Fibroblast of skin of left biceps (primary cell): ENCODE data around the gene CARNS1.

Experiments used
- DNase-seq, 2 experiments: peaks; one replicate each; pipeline ENCODE4 v3.0.0-alpha.2; 2013; ENCODE audit warnings: low read depth in 2 of 2

The CARNS1 gene

GRCh38 chr11:67375320-67376055 lies 40.0 kb upstream of the CARNS1 start:
- no peak for DNase-seq

GRCh38 chr11:67376063-67376820 lies 39.2 kb upstream of the CARNS1 start:
- no peak for DNase-seq

GRCh38 chr11:67376873-67377808 lies 38.3 kb upstream of the CARNS1 start:
- DNase-seq: no peak

GRCh38 chr11:67378544-67378943 lies 36.9 kb upstream of the CARNS1 start:
- no peak for DNase-seq

GRCh38 chr11:67379061-67380058 lies 36.1 kb upstream of the CARNS1 start:
- no peak for DNase-seq

- no peak for DNase-seq
Measured at GRCh38 chr11:67381244-67381972, 34.1 kb upstream of the CARNS1 start.

GRCh38 chr11:67382276-67383136 lies 33.0 kb upstream of the CARNS1 start:
- no peak for DNase-seq

GRCh38 chr11:67384851-67385366 lies 30.6 kb upstream of the CARNS1 start:
- DNase-seq: no peak

- no peak for DNase-seq
Measured at GRCh38 chr11:67387069-67387468, 28.4 kb upstream of the CARNS1 start.

GRCh38 chr11:67387518-67387917 lies 28.0 kb upstream of the CARNS1 start:
- no peak for DNase-seq

GRCh38 chr11:67389477-67389876 lies 26.0 kb upstream of the CARNS1 start:
- no peak for DNase-seq

- DNase-seq: no peak
Measured at GRCh38 chr11:67390947-67391303, 24.6 kb upstream of the CARNS1 start.

- DNase-seq: peak; percentile 77
Measured at GRCh38 chr11:67391304-67392182, 23.9 kb upstream of the CARNS1 start, which contains the start of gene RAD9A. RAD9A (plus strand) TSS chr11:67391986; CDS start chr11:67392045, 59 bp downstream.

GRCh38 chr11:67392183-67392715 lies 23.2 kb upstream of the CARNS1 start:
- no peak for DNase-seq

GRCh38 chr11:67393437-67393836 lies 22.0 kb upstream of the CARNS1 start:
- DNase-seq: no peak

- DNase-seq: no peak
Measured at GRCh38 chr11:67393990-67394389, 21.5 kb upstream of the CARNS1 start.

GRCh38 chr11:67395555-67396258 lies 19.8 kb upstream of the CARNS1 start:
- DNase-seq: no peak
